Left colon (tissue), 2 donors: ENCODE results near the gene GOLGA6L2. TPM values are rescaled to one million over a fixed set of nuclear protein-coding genes. Genes with fewer than 3 reads are reported as not detected.
"Not testable (repeated sequence)": the region's sequence is repeated elsewhere in the genome, so short reads cannot be mapped to it uniquely, and the experiment has no call there.

ENCODE experiments used
- ATAC-seq: fragments of 200-7000 bp; cut with Tn5 transposase; one replicate; pipeline ENCODE4 v1.9.1; 2020; ENCODE audit warnings: mild to moderate bottlenecking, moderate library complexity
- DNase-seq, 2 donors: peaks; one replicate each; pipeline ENCODE4 v3.0.0-alpha.2; 2020
- intact Hi-C, 2 donors: fragments of 100-400 bp; cut with DNase I in 1 of 2; cut with micrococcal nuclease in 1 of 2; formaldehyde crosslinking; loops; one replicate each; pipeline versions ENCODE4 v1.11.2 to v1.14.0; 2022; cut with DNase I, micrococcal nuclease
- total RNA-seq, 2 donors: library from RNA; stranded (reverse); fragmentation: NEBNext Ultra II Directional; extraction: Animal tissue kit (Norgen Biotek cat#: 25700); gene quantifications; one replicate each; pipeline ENCODE4 v1.2.1, GENCODE V29; 2021
- donor health status: DM: no; HTN: no; CAD: no.
- donor health status: DM: yes; HTN: yes; CAD: no.

The GOLGA6L2 gene
- total RNA-seq, 2 donors from 2014 or later, result not detected

DNA sequence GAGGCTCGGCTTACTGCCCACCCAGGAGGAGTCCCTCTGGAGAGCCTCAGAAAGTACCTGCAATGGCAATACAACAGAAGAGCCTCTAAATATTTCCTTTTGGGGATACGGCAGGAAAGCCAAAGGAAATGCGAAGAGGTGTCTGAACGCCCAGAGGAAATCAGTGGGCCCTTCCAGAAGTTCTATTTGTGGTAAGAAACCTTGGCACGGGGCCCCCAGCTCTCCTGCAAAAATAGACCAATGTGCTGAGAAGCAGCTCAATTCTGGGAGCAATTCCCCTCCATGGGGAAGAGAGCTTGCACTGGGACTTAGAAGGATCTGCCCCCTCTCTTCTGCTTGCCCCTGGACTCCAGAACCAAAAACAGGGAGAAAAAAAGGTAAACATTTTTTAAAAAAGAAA lies 47.8 kb downstream of the GOLGA6L2 start:
- DNase-seq, intact Hi-C loops, ATAC-seq: not testable (repeated sequence)

- ATAC-seq, intact Hi-C loops: not testable (repeated sequence)
Observed at GRCh38 chr15:23398357-23398756, 48.7 kb downstream of the GOLGA6L2 start.

GRCh38 chr15:23397779-23398178 lies 49.3 kb downstream of the GOLGA6L2 start:
- intact Hi-C loops, result no loop called here
- ATAC-seq (no peak), DNase-seq (no peak)

More at GRCh38 chr15:23398357-23398756, 48.7 kb downstream of the GOLGA6L2 start:
- DNase-seq, result not testable (repeated sequence)

DNA sequence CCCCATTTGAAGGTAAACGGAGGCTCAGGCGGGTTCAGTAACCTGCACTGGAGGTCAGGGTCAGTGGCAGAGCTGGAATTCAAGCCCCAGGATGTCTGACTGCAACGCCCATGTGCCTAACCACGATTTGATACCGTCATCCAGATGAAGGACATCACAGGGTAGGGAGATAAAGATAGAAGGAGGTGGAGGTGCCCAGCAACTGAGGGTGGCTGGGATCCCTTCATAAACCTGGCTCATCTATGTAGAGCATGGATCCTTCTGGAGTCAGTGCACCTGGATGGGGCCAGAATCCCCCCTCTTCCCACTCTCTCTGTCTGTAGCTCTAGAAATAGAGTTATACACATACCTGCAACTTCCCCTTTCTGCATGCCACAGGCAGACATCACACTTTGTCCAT lies 51.2 kb downstream of the GOLGA6L2 start:
- DNase-seq, result no peak
- intact Hi-C loops, result no loop called here
- no peak for ATAC-seq

DNA sequence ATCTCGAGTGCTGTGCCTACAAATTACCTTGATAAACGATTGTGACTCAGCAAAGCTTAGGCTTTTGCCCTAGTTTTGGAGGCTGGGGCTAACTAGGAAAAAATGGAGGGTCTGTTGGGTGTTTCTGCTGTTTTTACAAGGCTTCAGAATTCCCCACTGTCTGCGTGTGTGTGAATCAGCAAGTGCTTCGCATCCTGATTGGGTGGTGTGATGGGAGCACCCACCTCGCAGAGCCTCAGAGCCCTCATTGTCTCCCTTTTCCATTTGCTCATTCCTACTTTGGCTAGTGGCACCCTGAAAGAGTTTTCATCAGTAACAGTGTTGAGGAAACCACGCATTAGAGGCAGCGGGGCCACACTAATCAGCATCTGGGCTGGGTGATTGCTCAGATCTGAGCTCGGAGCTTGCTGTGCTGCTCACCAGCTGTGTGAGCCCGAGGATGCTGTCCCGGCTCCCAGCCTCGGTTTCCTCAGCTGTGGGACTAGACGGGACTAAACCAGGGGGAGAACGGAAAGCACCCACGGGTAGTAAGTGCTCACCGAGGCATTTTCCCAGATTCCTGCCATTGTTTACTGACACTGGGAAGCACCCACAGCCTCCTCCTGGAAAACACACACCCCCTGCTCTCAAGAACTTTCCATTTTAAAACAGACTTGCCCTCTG lies 51.9 kb downstream of the GOLGA6L2 start:
- no peak for DNase-seq
- intact Hi-C loops, result no loop called here
- no peak for ATAC-seq

Other genes starting within 250 kb of the GOLGA6L2 start
- not detected for gene GOLGA6L26, start 113.0 kb downstream of the GOLGA6L2 start, total RNA-seq
- gene GOLGA8S, start 92.5 kb downstream of the GOLGA6L2 start, total RNA-seq, result under 1 TPM; 0.09 to 0.17 TPM
- gene MKRN3, start 118.4 kb upstream of the GOLGA6L2 start, total RNA-seq, result 1 to 10 TPM in 1 of 2 donors, not detected in 1; 3.9 TPM
- under 1 TPM in 1 of 2 donors, not detected in 1; 0.06 TPM for gene MAGEL2, start 200.6 kb upstream of the GOLGA6L2 start, total RNA-seq
- 10 to 100 TPM; 14.7 to 21.4 TPM for gene NDN, start 240.1 kb upstream of the GOLGA6L2 start, total RNA-seq